Fibroblast of pulmonary artery (primary cell): ENCODE data around the gene MAP2.
"Not testable (repeated sequence)": the region's sequence is repeated elsewhere in the genome, so short reads cannot be mapped to it uniquely, and the experiment has no call there.

ENCODE experiments used
- DNase-seq: peaks from one replicate; pipeline ENCODE4 v3.0.0-alpha.2; 2010; ENCODE audit warnings: low read depth
- H3K4me3 ChIP-seq: replicated peaks from 2 replicates; pipeline ENCODE4 v1.5.1; 2011; ENCODE audit warnings: low read depth, mild to moderate bottlenecking, control low read depth, low read length, moderate library complexity
- CTCF ChIP-seq: IDR thresholded peaks from 2 replicates; pipeline ENCODE4 v1.5.1; 2011; ENCODE audit warnings: mild to moderate bottlenecking, control low read depth, low read length, inconsistent platforms; ENCODE audit errors: missing control alignments

The MAP2 gene

GRCh38 chr2:209593930-209594329, 170.1 kb downstream of the MAP2 start:
- DNase-seq, result no peak
- TF ChIP-seq CTCF, result no peak
- no peak overlapping the region for H3K4me3 ChIP-seq

- no peak overlapping the region for H3K4me3 ChIP-seq
- DNase-seq, result no peak
- TF ChIP-seq CTCF, result no peak
Observed at GRCh38 chr2:209596262-209596661, 172.4 kb downstream of the MAP2 start.

GRCh38 chr2:209598227-209598626, 174.4 kb downstream of the MAP2 start:
- not testable (repeated sequence) for H3K4me3 ChIP-seq, DNase-seq

- DNase-seq, result no peak
- TF ChIP-seq CTCF, result no peak
- H3K4me3 ChIP-seq, result no peak overlapping the region
Observed at GRCh38 chr2:209600341-209601171, 176.7 kb downstream of the MAP2 start.

- no peak overlapping the region for H3K4me3 ChIP-seq
- TF ChIP-seq CTCF, result no peak
- no peak for DNase-seq
Observed at GRCh38 chr2:209601497-209601896, 177.7 kb downstream of the MAP2 start.

GRCh38 chr2:209602259-209602658, 178.4 kb downstream of the MAP2 start:
- no peak for TF ChIP-seq CTCF
- H3K4me3 ChIP-seq, result no peak overlapping the region
- DNase-seq, result no peak

- DNase-seq, result no peak
- no peak overlapping the region for H3K4me3 ChIP-seq
- no peak for TF ChIP-seq CTCF
Observed at GRCh38 chr2:209609531-209609930, 185.7 kb downstream of the MAP2 start.
